ENCODE data around the gene CD52.

Gene CD52

GRCh38 chr1:26284597-26285347, 33.0 kb upstream of the CD52 start:
- peaks cover 63 to 66% of the 10 kb centered on the region in 2 donors for H3K4me1 ChIP-seq (ENCODE audit: control insufficient read depth in 2 of 2, insufficient read depth in 2 of 2, low read length in 2 of 2)
- no peak overlapping the region for H3K4me3 ChIP-seq (ENCODE audit: low read length in 2 of 2)
- H3K36me3 ChIP-seq (ENCODE audit: control insufficient read depth in 2 of 2, insufficient read depth in 2 of 2, low read length in 2 of 2): peaks cover 11 to 12% of the 10 kb centered on the region in 2 donors
- H3K9ac ChIP-seq (ENCODE audit: low read depth in 1 of 2, low read length in 2 of 2): peak overlapping the region; percentile 21 to 34
- H3K9me3 ChIP-seq (ENCODE audit: control insufficient read depth in 2 of 2, low read length in 2 of 2): no peaks in the 10 kb centered on the region
- H3K27me3 ChIP-seq (ENCODE audit: control insufficient read depth in 2 of 2, insufficient read depth in 2 of 2, low read length in 2 of 2): no peaks in the 10 kb centered on the region
- peak overlapping the region; percentile 58 to 64 for H3K27ac ChIP-seq (ENCODE audit: low read depth in 2 of 2, low read length in 2 of 2)

- Histone ChIP-seq H3K4me3 (ENCODE audit: low read length in 2 of 2) (no peak overlapping the region), H3K9me3 (ENCODE audit: control insufficient read depth in 2 of 2, low read length in 2 of 2) (no peaks in the 10 kb centered on the region), H3K27ac (ENCODE audit: low read depth in 2 of 2, low read length in 2 of 2) (peak overlapping the region; percentile 8 to 64), H3K36me3 (ENCODE audit: control insufficient read depth in 2 of 2, insufficient read depth in 2 of 2, low read length in 2 of 2) (peaks cover 11 to 12% of the 10 kb centered on the region in 2 donors), H3K27me3 (ENCODE audit: control insufficient read depth in 2 of 2, insufficient read depth in 2 of 2, low read length in 2 of 2) (no peaks in the 10 kb centered on the region), H3K9ac (ENCODE audit: low read depth in 1 of 2, low read length in 2 of 2) (peak overlapping the region in 1 of 2 donors; percentile 21), H3K4me1 (ENCODE audit: control insufficient read depth in 2 of 2, insufficient read depth in 2 of 2, low read length in 2 of 2) (peaks cover 70 to 71% of the 10 kb centered on the region in 2 donors)
Measured at GRCh38 chr1:26285366-26286063, 32.2 kb upstream of the CD52 start.

GRCh38 chr1:26286064-26286416, 31.7 kb upstream of the CD52 start:
- peaks cover 9 to 10% of the 10 kb centered on the region in 2 donors for H3K36me3 ChIP-seq (ENCODE audit: control insufficient read depth in 2 of 2, insufficient read depth in 2 of 2, low read length in 2 of 2)
- H3K9me3 ChIP-seq (ENCODE audit: control insufficient read depth in 2 of 2, low read length in 2 of 2): no peaks in the 10 kb centered on the region
- H3K27me3 ChIP-seq (ENCODE audit: control insufficient read depth in 2 of 2, insufficient read depth in 2 of 2, low read length in 2 of 2): no peaks in the 10 kb centered on the region
- H3K27ac ChIP-seq (ENCODE audit: low read depth in 2 of 2, low read length in 2 of 2): peak overlapping the region; percentile 8 to 64
- H3K4me1 ChIP-seq (ENCODE audit: control insufficient read depth in 2 of 2, insufficient read depth in 2 of 2, low read length in 2 of 2): peaks cover 69 to 71% of the 10 kb centered on the region in 2 donors
- no peak overlapping the region for H3K4me3 ChIP-seq (ENCODE audit: low read length in 2 of 2)
- no peak overlapping the region for H3K9ac ChIP-seq (ENCODE audit: low read depth in 1 of 2, low read length in 2 of 2)

- H3K9ac ChIP-seq (ENCODE audit: low read depth in 1 of 2, low read length in 2 of 2): peak overlapping the region in 1 of 2 donors; percentile 56
Measured at GRCh38 chr1:26287033-26287711, 30.6 kb upstream of the CD52 start.

GRCh38 chr1:26287811-26288210, 29.9 kb upstream of the CD52 start:
- Histone ChIP-seq H3K4me3 (ENCODE audit: low read length in 2 of 2) (no peak overlapping the region), H3K4me1 (ENCODE audit: control insufficient read depth in 2 of 2, insufficient read depth in 2 of 2, low read length in 2 of 2) (peaks cover 55 to 64% of the 10 kb centered on the region in 2 donors)

More at GRCh38 chr1:26287033-26287711, 30.6 kb upstream of the CD52 start:
- Histone ChIP-seq H3K27me3 (ENCODE audit: control insufficient read depth in 2 of 2, insufficient read depth in 2 of 2, low read length in 2 of 2) (no peaks in the 10 kb centered on the region), H3K9me3 (ENCODE audit: control insufficient read depth in 2 of 2, low read length in 2 of 2) (no peaks in the 10 kb centered on the region), H3K4me3 (ENCODE audit: low read length in 2 of 2) (no peak overlapping the region), H3K4me1 (ENCODE audit: control insufficient read depth in 2 of 2, insufficient read depth in 2 of 2, low read length in 2 of 2) (peaks cover 60 to 66% of the 10 kb centered on the region in 2 donors), H3K36me3 (ENCODE audit: control insufficient read depth in 2 of 2, insufficient read depth in 2 of 2, low read length in 2 of 2) (peaks cover 0 to 3% of the 10 kb centered on the region in 2 donors), H3K27ac (ENCODE audit: low read depth in 2 of 2, low read length in 2 of 2) (peak overlapping the region; percentile 63 to 85)

GRCh38 chr1:26288311-26288941, 29.3 kb upstream of the CD52 start:
- peaks cover 51 to 62% of the 10 kb centered on the region in 2 donors for H3K4me1 ChIP-seq (ENCODE audit: control insufficient read depth in 2 of 2, insufficient read depth in 2 of 2, low read length in 2 of 2)
- peak overlapping the region; percentile 63 to 85 for H3K27ac ChIP-seq (ENCODE audit: low read depth in 2 of 2, low read length in 2 of 2)
- no peak overlapping the region for H3K4me3 ChIP-seq (ENCODE audit: low read length in 2 of 2)
- no peaks in the 10 kb centered on the region for H3K27me3 ChIP-seq (ENCODE audit: control insufficient read depth in 2 of 2, insufficient read depth in 2 of 2, low read length in 2 of 2)
- H3K36me3 ChIP-seq (ENCODE audit: control insufficient read depth in 2 of 2, insufficient read depth in 2 of 2, low read length in 2 of 2): peaks cover 0 to under 1% of the 10 kb centered on the region in 2 donors
- no peak overlapping the region for H3K9ac ChIP-seq (ENCODE audit: low read depth in 1 of 2, low read length in 2 of 2)
- H3K9me3 ChIP-seq (ENCODE audit: control insufficient read depth in 2 of 2, low read length in 2 of 2): no peaks in the 10 kb centered on the region

More at GRCh38 chr1:26287811-26288210, 29.9 kb upstream of the CD52 start:
- no peaks in the 10 kb centered on the region for H3K27me3 ChIP-seq (ENCODE audit: control insufficient read depth in 2 of 2, insufficient read depth in 2 of 2, low read length in 2 of 2)
- H3K9ac ChIP-seq (ENCODE audit: low read depth in 1 of 2, low read length in 2 of 2): no peak overlapping the region
- peak overlapping the region; percentile 63 to 85 for H3K27ac ChIP-seq (ENCODE audit: low read depth in 2 of 2, low read length in 2 of 2)
- peaks cover 0 to 3% of the 10 kb centered on the region in 2 donors for H3K36me3 ChIP-seq (ENCODE audit: control insufficient read depth in 2 of 2, insufficient read depth in 2 of 2, low read length in 2 of 2)
- no peaks in the 10 kb centered on the region for H3K9me3 ChIP-seq (ENCODE audit: control insufficient read depth in 2 of 2, low read length in 2 of 2)

- Histone ChIP-seq H3K36me3 (ENCODE audit: control insufficient read depth in 2 of 2, insufficient read depth in 2 of 2, low read length in 2 of 2) (no peaks in the 10 kb centered on the region), H3K27me3 (ENCODE audit: control insufficient read depth in 2 of 2, insufficient read depth in 2 of 2, low read length in 2 of 2) (no peaks in the 10 kb centered on the region), H3K27ac (ENCODE audit: low read depth in 2 of 2, low read length in 2 of 2) (peak overlapping the region; percentile 63 to 85), H3K9me3 (ENCODE audit: control insufficient read depth in 2 of 2, low read length in 2 of 2) (no peaks in the 10 kb centered on the region), H3K4me3 (ENCODE audit: low read length in 2 of 2) (no peak overlapping the region), H3K4me1 (ENCODE audit: control insufficient read depth in 2 of 2, insufficient read depth in 2 of 2, low read length in 2 of 2) (peaks cover 44 to 60% of the 10 kb centered on the region in 2 donors), H3K9ac (ENCODE audit: low read depth in 1 of 2, low read length in 2 of 2) (no peak overlapping the region)
Measured at GRCh38 chr1:26289158-26290059, 28.3 kb upstream of the CD52 start.

GRCh38 chr1:26290122-26290881, 27.5 kb upstream of the CD52 start:
- peak overlapping the region; percentile 45 to 85 for H3K27ac ChIP-seq (ENCODE audit: low read depth in 2 of 2, low read length in 2 of 2)
- H3K9me3 ChIP-seq (ENCODE audit: control insufficient read depth in 2 of 2, low read length in 2 of 2): no peaks in the 10 kb centered on the region
- H3K36me3 ChIP-seq (ENCODE audit: control insufficient read depth in 2 of 2, insufficient read depth in 2 of 2, low read length in 2 of 2): no peaks in the 10 kb centered on the region
- no peaks in the 10 kb centered on the region for H3K27me3 ChIP-seq (ENCODE audit: control insufficient read depth in 2 of 2, insufficient read depth in 2 of 2, low read length in 2 of 2)
- H3K9ac ChIP-seq (ENCODE audit: low read depth in 1 of 2, low read length in 2 of 2): peak overlapping the region in 1 of 2 donors; percentile 1
- H3K4me3 ChIP-seq (ENCODE audit: low read length in 2 of 2): no peak overlapping the region
- H3K4me1 ChIP-seq (ENCODE audit: control insufficient read depth in 2 of 2, insufficient read depth in 2 of 2, low read length in 2 of 2): peaks cover 35 to 53% of the 10 kb centered on the region in 2 donors
